T47D (cell line): ENCODE measurements around the gene OIP5.
A peak's percentile ranks its signal among the peaks of the same experiment; 100 is the strongest.

ENCODE experiments used
- DNase-seq, 2 experiments: peaks; one replicate each; pipeline versions ENCODE4 v3.0.0 to v3.0.0-alpha.2; 2011 to 2012; ENCODE audit warnings: low read depth in 1 of 2, low spot score in 1 of 2
- JUND ChIP-seq: IDR thresholded peaks from 2 replicates; pipeline ENCODE4 v1.6.1; 2012; ENCODE audit warnings: low read depth
- in situ Hi-C: cut with HindIII; loops from 2 replicates; pipeline ENCODE4 v1.10.0; 2016; ENCODE audit warnings: low sequenced_read_pairs, low pct_unique_long_range_greater_than_20kb

OIP5 gene

GRCh38 chr15:41332194-41333025 is at the start of gene OIP5, which contains the start of gene NUSAP1:
Gene OIP5, minus strand, starts transcription at chr15:41332591. Its CDS starts 30 bp downstream, at chr15:41332561.
Gene NUSAP1, plus strand, starts transcription at chr15:41332881. Its CDS starts 77 bp downstream, at chr15:41332958.
- no peak for TF ChIP-seq JUND
- in situ Hi-C loops, result no loop called here
- DNase-seq, result peak; percentile 97 to 100

- TF ChIP-seq JUND, result no peak
- in situ Hi-C loops, result no loop called here
- DNase-seq, result no peak
Observed at GRCh38 chr15:41377978-41378377, 45.6 kb upstream of the OIP5 start.

- no peak for TF ChIP-seq JUND
- in situ Hi-C loops, result no loop called here
- DNase-seq, result no peak
Observed at GRCh38 chr15:41367418-41367817, 35.0 kb upstream of the OIP5 start.

GRCh38 chr15:41354371-41354770 is 22.0 kb upstream of the OIP5 start:
- no peak for DNase-seq
- in situ Hi-C loops, result no loop called here
- TF ChIP-seq JUND, result no peak

- TF ChIP-seq JUND, result no peak
- no peak for DNase-seq
- in situ Hi-C loops, result no loop called here
Observed at GRCh38 chr15:41350057-41350717, 17.8 kb upstream of the OIP5 start.

- DNase-seq, result no peak
- no peak for TF ChIP-seq JUND
- in situ Hi-C loops, result no loop called here
Observed at GRCh38 chr15:41347236-41347635, 14.8 kb upstream of the OIP5 start.

- no peak for DNase-seq
- no peak for TF ChIP-seq JUND
- in situ Hi-C loops, result no loop called here
Observed at GRCh38 chr15:41341519-41341918, 9.1 kb upstream of the OIP5 start.

- no peak for TF ChIP-seq JUND
- peak in 1 of 2 experiments; percentile 51 for DNase-seq
- in situ Hi-C loops, result no loop called here
Observed at GRCh38 chr15:41340189-41340695, 7.9 kb upstream of the OIP5 start.

GRCh38 chr15:41337631-41338522 is 5.5 kb upstream of the OIP5 start:
- in situ Hi-C loops, result no loop called here
- DNase-seq, result peak in 1 of 2 experiments; percentile 54
- no peak for TF ChIP-seq JUND

- in situ Hi-C loops, result no loop called here
- no peak for DNase-seq
- TF ChIP-seq JUND, result no peak
Observed at GRCh38 chr15:41337047-41337446, 4.7 kb upstream of the OIP5 start.

- in situ Hi-C loops, result no loop called here
- DNase-seq, result no peak
- no peak for TF ChIP-seq JUND
Observed at GRCh38 chr15:41336549-41336948, 4.2 kb upstream of the OIP5 start.
